Mononuclear cell (primary cell): ENCODE data around the gene LPIN3. TPM values are rescaled to one million over a fixed set of nuclear protein-coding genes. Genes with fewer than 3 reads are reported as not detected.

ENCODE experiments used
- H3K27me3 ChIP-seq: 2 replicates; pipeline ENCODE4 v1.6.0; 2011; ENCODE audit warnings: low read length, control low read depth; ENCODE audit not compliant: insufficient read depth
- H3K4me1 ChIP-seq: 2 replicates; pipeline ENCODE4 v1.5.1; 2011; ENCODE audit warnings: mild to moderate bottlenecking, low read length, control low read depth; ENCODE audit not compliant: insufficient read depth
- H3K4me3 ChIP-seq: 2 replicates; pipeline ENCODE4 v1.5.1; 2011; ENCODE audit warnings: mild to moderate bottlenecking, low read length, moderate library complexity
- H3K9me3 ChIP-seq: 2 replicates; pipeline ENCODE4 v1.5.1; 2011; ENCODE audit warnings: low read depth, mild to moderate bottlenecking, control low read depth, low read length
- total RNA-seq: library from RNA; depleted of rRNA; stranded (reverse); fragments of >200 nt; gene quantifications from one replicate; pipeline ENCODE4 v1.2.3, GENCODE V29; 2012

LPIN3 gene
- total RNA-seq, 1 donor = 0.10 TPM

DNA sequence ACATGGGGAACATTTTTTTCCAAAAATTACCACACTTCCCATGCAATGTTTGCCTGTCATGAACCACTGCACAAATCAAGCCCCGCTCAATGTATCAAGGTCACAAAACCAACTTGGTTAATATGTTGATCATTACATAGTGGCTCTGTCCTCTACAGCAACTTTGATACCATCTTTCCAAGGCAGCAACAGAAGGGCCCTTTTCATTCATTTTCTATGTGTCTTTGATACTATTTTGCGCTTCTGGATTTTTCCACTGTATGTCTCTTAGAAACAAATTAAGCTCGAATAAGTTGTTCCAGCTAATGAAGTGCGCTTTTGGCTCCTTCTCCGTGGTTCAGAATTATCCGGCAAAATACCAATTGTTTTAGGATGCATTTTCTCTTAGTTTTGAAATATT, 24.6 kb upstream of the LPIN3 start:
- H3K27me3 ChIP-seq = no peaks in the 10 kb centered on the region
- H3K9me3 ChIP-seq = no peaks in the 10 kb centered on the region
- H3K4me3 ChIP-seq = no peak overlapping the region
- peaks cover 12% of the 10 kb centered on the region for H3K4me1 ChIP-seq

DNA sequence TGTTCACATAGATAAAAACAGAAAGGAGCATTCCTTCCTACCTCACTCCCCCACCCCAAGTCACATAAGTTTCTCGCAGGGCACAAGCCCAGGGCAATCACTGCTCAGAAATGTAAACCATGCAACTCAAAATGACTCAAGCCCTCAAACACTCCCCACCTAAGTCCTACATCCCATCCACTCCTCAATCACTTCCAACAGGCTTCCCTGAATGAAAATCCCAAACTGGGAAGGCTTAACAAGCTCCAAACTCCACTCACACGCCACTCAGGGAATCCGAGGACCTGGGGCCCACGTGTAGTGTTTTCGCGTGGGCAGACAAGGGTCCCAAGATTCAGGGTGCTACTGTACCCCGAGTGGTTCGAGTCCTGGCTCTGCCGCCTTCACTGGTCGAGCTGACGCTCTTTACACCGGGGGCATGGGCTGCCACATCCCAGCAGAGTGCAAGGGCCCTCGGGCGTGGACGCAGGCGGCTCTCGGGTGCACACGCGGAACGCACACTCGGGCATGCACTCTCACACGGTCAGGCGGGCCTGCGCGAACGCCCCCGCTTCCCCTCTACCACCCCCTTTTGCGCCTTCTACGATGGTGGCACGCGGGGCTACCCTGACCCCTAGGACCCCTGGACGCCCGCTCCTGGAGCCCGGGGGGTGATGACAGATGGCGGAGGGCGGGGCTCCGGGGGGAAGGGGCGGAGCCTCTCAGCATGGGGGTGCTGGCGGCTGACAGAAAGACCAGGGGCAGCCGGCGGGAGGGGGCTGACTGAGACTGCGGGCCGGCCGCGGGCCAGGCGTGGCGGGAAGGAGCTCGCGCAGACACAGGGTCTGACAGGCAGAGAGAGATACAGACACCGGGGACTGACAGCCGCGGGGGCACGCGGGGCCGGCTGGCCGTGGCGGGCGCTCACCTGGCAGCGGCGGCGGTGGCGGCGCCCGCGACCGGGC, 23.7 kb upstream of the LPIN3 start:
- peak overlapping the region; percentile 49 for H3K4me3 ChIP-seq
- peaks cover 12% of the 10 kb centered on the region for H3K4me1 ChIP-seq
- H3K9me3 ChIP-seq = no peaks in the 10 kb centered on the region
- no peaks in the 10 kb centered on the region for H3K27me3 ChIP-seq

DNA sequence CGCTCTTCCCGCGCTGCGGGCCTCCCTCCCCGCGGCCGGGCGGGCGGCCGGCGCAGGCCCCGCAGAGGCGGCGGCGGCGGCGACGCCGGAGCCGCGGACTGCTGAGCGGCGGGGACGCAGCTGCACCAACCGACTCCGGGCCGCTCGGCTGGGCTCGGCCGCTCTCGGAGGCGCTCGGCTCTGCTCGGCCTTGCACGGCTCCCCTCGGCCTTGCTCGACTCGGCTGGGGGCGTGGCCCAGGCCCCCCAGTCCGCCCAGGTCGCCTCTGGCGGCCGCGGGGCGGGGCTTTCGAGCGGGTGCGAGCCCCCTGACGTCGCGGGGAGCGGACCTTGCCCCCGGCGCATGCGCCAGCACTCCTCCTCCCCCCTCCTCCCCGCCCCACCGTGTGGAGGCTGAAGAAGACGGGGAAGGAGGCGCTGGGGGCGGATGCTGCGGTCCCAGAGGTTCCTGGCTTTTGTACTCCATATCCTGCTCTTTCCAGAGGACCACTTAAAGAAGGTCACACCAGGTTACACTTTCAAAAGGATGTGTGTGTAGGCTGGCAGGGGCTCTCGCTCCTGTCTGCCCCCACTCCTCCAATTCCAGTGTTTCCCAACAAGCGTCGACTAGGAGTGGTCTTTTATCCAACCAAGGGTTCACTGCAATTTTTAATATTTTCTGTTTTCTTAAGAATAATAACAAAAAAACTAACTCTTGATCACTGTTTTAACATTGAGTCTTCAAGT, 22.9 kb upstream of the LPIN3 start, which contains the start of gene ZHX3:
Gene ZHX3, minus strand, starts transcription at position 186 of the 725 bp plus-strand sequence. CDS start 112,815 bp downstream, outside the sequence.
- Histone ChIP-seq H3K4me3 (peak within 1 kb of the TSS; percentile 49), H3K27me3 (no peaks in the 10 kb centered on the region), H3K4me1 (peaks cover 12% of the 10 kb centered on the region), H3K9me3 (no peaks in the 10 kb centered on the region)

DNA sequence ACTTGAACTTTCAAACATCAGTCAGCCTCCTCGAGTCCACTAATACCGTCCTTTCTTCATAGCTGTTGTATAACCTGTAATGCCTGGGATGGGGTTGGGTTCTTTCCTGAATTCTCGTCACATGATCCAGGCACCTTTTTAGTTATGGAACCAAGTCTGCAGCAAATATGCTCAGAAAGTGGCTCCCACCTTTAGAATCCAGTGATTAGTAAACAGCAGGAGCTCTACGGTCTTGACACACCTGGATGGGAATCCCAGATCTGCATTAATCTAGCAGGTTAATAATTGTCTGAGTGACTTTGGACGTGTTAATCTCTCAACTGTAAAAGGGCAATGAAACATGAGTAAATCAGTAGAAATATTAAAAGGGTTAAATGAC, 22.4 kb upstream of the LPIN3 start:
- Histone ChIP-seq H3K4me3 (no peak overlapping the region), H3K9me3 (no peaks in the 10 kb centered on the region), H3K27me3 (no peaks in the 10 kb centered on the region), H3K4me1 (peaks cover 12% of the 10 kb centered on the region)

DNA sequence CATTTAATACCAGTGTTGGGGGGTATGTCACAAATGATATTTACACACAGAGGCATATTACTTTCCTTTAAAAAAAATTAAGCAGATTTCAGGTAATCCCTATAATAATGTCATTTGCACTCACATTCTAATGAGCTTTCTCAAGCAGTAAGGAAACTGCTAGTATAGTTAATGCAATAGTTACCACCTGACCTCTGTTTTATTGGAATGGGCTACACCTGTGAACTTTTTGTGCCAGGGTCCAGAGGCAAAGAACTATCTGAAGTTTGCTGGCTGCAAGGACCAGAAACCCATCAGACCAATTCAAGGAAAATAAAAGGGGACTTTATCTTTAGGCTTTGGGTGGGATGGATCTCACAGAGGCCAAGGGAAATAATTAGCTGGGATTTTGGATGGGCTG, 20.2 kb upstream of the LPIN3 start:
- Histone ChIP-seq H3K4me1 (peaks cover 12% of the 10 kb centered on the region), H3K9me3 (no peaks in the 10 kb centered on the region), H3K27me3 (no peaks in the 10 kb centered on the region), H3K4me3 (no peak overlapping the region)

DNA sequence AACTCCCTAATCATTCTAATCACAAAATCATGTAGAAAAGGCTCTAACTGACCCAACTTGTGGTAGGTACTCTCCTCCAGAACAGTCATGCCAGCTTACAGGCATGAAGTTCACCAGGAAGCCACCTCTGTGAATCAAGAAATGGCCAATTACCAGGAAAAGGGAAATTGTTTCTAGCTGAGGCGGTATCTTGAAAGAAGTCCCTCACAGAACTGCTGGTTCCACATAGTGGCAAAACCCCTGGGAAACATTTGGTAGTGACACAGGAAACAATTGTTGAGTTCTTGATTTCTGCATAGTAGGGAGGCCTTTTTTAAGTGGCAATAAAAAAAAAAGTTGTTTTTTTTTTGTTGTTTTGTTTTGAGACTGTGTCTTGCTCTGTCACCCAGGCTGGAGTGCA, 19.6 kb upstream of the LPIN3 start:
- H3K9me3 ChIP-seq = no peaks in the 10 kb centered on the region
- no peak overlapping the region for H3K4me3 ChIP-seq
- H3K4me1 ChIP-seq = peaks cover 12% of the 10 kb centered on the region

DNA sequence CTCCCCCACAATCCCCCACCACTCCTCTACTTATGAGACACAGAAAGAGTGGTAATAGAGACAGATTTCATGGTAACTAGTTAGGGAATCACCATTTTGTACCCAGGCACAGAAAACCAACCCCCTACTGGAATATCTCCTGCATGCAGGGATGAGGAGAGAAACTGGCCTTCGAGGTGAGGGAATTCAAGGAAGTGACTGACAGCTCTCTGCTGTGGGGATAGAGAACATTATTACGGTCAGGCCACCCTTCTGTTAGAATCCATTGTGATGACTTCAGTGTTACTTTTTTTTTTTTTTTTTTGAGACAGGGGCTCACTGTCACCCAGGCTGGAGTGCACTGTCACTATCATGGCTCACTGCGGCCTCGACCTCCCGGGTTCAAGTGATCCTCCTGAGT, 13.4 kb upstream of the LPIN3 start:
- no peak overlapping the region for H3K4me3 ChIP-seq
- H3K4me1 ChIP-seq = peaks cover 11% of the 10 kb centered on the region
- no peaks in the 10 kb centered on the region for H3K9me3 ChIP-seq
- H3K27me3 ChIP-seq = peaks cover 2% of the 10 kb centered on the region

More for the DNA sequence above, 19.6 kb upstream of the LPIN3 start:
- no peaks in the 10 kb centered on the region for H3K27me3 ChIP-seq

DNA sequence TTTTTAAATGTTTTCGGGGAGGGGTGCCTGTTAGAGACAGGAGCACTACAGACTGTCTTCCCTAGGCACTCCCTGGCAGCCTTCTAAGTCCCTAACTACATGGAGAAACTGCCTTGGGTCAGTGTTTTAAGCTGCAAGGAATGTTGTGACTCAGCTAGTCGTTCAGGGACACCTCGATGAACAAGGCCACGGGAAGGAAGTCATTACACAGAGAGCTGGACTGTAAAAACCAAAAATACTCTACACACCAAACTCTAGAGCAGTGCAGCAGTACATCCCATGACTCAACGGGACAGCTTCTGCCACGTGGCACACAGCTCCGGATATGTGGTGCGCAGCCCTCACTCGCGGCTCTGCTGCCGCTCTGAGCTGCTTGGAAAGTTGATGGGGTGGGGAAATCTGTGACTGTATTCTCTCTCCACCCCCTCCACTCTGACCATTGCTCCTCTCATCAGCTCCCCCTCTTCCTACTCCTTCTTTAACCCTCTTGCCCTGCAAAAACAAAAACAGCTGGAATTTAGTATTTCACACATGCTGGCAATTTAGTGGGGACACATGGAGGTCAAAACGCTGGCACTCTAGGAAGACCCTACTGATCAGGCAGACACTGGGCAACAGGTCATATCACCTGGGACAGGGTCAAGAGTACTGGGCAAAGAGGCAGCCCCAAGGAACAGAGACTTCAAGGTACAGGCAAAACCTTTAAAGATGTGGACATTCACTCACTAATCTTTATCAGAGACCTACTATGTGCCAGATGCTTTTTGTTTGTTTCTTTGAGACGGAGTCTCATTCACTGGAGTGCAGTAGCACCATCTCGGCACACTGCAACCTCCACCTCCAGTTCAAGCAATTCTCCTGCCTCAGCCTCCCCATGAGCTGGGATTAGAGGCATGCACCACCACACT, 10.9 kb upstream of the LPIN3 start:
- Histone ChIP-seq H3K27me3 (peaks cover 2% of the 10 kb centered on the region), H3K9me3 (no peaks in the 10 kb centered on the region), H3K4me3 (no peak overlapping the region), H3K4me1 (peaks cover 11% of the 10 kb centered on the region)

DNA sequence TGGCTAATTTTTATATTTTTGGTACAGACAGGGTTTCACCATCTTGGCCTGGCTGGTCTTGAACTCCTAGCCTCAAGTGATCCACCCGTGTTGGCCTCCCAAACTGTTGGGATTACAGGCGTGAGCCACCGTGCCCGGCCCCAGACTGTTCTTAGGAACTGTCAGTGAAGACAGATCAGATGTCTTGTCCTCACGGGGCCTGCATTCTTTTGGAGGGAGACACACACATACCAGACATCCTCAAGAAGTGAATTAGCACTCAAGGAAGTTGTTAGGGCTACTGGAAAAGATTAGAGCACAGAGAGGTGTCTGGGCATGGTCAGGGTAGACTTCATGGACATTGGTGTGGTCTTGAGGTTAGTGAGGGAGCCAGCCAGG, 10.3 kb upstream of the LPIN3 start:
- Histone ChIP-seq H3K4me1 (peaks cover 11% of the 10 kb centered on the region), H3K9me3 (no peaks in the 10 kb centered on the region), H3K4me3 (no peak overlapping the region), H3K27me3 (peaks cover 2% of the 10 kb centered on the region)

DNA sequence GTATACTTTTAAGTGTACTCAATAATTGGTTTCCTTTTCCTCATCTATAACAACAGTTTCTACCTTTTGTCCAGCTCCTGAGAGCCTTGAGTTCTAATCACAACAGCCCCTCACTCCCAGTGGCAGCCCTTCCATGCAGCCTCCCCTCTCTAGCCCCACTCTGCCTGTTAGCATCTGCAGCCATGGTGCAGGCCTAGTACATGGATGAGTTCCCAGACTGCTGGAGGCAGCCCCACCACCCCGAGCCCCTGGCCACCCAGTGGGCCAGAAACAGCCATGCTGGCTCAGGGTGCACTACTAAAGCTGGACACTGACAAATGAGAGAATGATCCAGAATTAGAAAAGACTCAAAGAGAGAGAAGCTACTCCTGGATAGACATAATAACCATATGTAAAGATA, 9.7 kb upstream of the LPIN3 start:
- Histone ChIP-seq H3K4me1 (peaks cover 11% of the 10 kb centered on the region), H3K4me3 (no peak overlapping the region), H3K27me3 (peaks cover 2% of the 10 kb centered on the region), H3K9me3 (no peaks in the 10 kb centered on the region)

DNA sequence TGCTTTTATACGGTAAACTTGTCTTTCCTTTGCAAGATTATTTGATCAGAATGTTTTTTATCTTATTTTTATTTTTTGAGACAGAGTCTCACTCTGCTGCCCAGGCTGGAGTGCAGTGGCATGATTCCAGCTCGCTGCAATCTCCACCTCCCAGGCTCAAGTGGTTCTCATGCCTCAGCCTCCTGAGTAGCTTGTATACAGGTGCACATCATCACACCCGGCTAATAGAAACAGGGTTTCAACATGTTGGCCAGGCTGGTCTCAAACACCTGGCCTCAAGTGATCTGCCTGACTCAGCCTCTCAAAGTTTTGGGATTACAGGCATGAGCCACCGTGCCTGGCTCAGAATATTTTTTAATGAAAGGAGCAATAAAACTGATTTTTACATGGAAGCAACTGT, 8.9 kb upstream of the LPIN3 start:
- Histone ChIP-seq H3K4me3 (no peak overlapping the region), H3K27me3 (peaks cover 2% of the 10 kb centered on the region), H3K4me1 (peaks cover 11% of the 10 kb centered on the region), H3K9me3 (no peaks in the 10 kb centered on the region)

DNA sequence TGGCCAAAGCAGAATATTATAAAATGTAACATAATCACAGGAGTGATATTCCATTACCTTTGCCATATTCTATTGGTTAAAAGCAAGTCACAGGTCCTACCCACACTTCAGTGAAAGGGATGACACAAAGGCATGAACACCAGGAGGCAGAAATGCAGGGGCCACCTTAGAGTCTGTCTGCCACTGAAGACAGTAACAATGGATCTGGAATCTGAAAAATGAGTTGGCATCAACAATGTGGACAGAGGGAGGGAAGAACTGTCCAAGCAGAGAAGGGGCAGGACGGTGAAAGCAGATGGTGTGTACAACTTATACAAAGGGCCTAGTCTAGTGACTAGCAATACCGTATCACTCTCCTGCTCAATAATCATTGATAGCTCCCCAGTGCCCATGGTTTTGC, 6.6 kb upstream of the LPIN3 start:
- Histone ChIP-seq H3K27me3 (peaks cover 2% of the 10 kb centered on the region), H3K4me3 (no peak overlapping the region), H3K9me3 (no peaks in the 10 kb centered on the region), H3K4me1 (peaks cover 11% of the 10 kb centered on the region)

DNA sequence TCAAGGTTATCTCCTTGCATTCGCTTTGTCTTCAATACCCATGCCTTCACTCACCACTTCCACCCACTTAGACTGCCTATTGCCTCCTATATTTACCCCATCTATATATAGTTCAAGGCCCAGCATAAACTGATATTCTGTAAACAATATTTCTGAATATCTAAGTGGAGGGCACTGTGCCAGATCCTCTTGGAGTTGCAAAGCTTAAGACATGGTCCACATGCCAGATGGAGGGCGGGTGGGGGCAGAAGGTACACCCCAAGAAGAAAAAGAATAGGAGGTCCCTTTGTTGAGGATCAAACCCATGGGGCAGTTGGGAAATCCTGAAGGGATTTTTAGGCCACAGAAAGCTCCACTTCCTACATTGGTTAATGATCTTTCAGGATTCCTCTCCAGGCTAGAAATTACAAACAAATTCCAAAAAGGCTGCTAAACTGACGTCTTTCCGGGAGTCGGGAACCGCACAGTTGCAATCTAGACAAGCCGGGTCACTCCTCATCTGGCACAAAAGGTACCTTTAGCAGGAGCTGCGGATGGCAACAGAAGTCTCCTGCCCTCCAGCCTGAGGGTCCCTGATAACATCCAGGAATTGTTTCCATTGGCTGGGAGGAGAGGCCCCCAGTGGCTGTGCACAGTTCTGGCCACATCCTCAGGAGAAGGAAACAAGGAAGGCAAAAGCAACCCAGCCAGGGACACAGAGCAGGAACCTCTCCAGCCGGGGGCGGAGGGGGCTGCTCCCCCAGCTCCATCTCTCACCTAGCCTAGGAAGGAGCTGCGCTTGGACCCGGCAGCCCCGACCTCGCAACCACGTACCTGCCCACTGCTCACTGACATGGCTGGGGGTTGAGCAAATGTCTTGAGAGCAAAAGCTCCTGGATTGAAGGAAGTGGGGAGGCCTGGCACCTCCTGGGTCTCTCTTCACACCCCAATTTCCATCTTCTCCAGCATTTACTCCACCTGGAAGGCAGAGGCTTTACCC, 5.9 kb upstream of the LPIN3 start:
- no peak overlapping the region for H3K4me3 ChIP-seq
- H3K27me3 ChIP-seq = peaks cover 8% of the 10 kb centered on the region
- H3K4me1 ChIP-seq = peaks cover 7% of the 10 kb centered on the region
- H3K9me3 ChIP-seq = no peaks in the 10 kb centered on the region

DNA sequence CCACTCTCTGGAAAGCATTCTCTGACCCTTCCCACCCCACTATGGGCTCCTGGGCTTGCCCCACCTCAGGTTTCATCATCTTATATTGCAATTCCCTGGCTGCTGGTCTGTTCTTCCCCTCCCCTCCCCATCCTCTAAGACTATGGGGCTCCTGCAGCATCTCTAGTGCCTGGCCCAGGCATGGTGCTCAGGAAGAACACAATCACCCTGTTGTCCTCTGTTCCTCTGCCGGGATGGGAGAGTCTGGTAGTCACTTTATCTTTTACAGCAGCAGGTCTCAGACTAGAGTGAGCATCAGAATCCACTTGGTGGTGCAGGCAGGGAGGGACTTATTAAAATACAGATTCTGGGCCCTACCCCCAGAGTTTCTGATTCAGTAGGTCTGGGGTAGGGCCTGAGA, 5.0 kb upstream of the LPIN3 start:
- peaks cover 10% of the 10 kb centered on the region for H3K4me1 ChIP-seq

More for the DNA sequence above, 5.0 kb upstream of the LPIN3 start:
- H3K27me3 ChIP-seq = peaks cover 8% of the 10 kb centered on the region
- H3K4me3 ChIP-seq = no peak overlapping the region
- H3K9me3 ChIP-seq = no peaks in the 10 kb centered on the region
